HepG2 (cell line): ENCODE data around the gene POLDIP3. TPM values are rescaled to one million over a fixed set of nuclear protein-coding genes. Genes with fewer than 3 reads are reported as not detected.

Experiments
- ATF7 ChIP-seq, 2 experiments: fragments of 450-650 bp in 1 of 2; sonication (generic) in 1 of 2; formaldehyde crosslinking in 1 of 2; IDR thresholded peaks; 2 replicates each; pipeline versions ENCODE4 v1.4.0 to v1.6.1; 2016 to 2020; ENCODE audit warnings: antibody characterized with exemption in 1 of 2, mild to moderate bottlenecking in 1 of 2, missing genetic modification reagents in 1 of 2
- BRF2 ChIP-seq: sonication (generic); formaldehyde crosslinking; IDR thresholded peaks from 2 replicates; pipeline ENCODE4 v1.8.1; 2022; ENCODE audit warnings: mild to moderate bottlenecking, missing genetic modification reagents
- LCORL ChIP-seq, 2 experiments: fragments of 450-650 bp in 1 of 2; sonication (generic) in 1 of 2; formaldehyde crosslinking in 1 of 2; IDR thresholded peaks; 2 replicates each; pipeline versions ENCODE4 v1.5.0 to v1.6.1; 2017 to 2020; ENCODE audit warnings: antibody characterized with exemption in 1 of 2, missing genetic modification reagents in 1 of 2
- NFIC ChIP-seq: IDR thresholded peaks from 2 replicates; pipeline ENCODE4 v1.6.1; 2012; ENCODE audit warnings: mild to moderate bottlenecking, low read length, inconsistent platforms
- YY1 ChIP-seq: IDR thresholded peaks from 2 replicates; pipeline ENCODE4 v1.6.1; 2011; ENCODE audit warnings: low read length, low read depth, moderate library complexity, mild to moderate bottlenecking; ENCODE audit not compliant: insufficient read depth, insufficient replicate concordance
- ZNF17 ChIP-seq: sonication (generic); formaldehyde crosslinking; IDR thresholded peaks from 2 replicates; pipeline ENCODE4 v1.5.0; 2020; ENCODE audit warnings: mild to moderate bottlenecking, missing genetic modification reagents
- ZNF816 ChIP-seq: sonication (generic); formaldehyde crosslinking; IDR thresholded peaks from 2 replicates; pipeline ENCODE4 v1.8.0; 2022; ENCODE audit warnings: missing genetic modification reagents, mild to moderate bottlenecking, borderline replicate concordance
- polyA plus RNA-seq, 8 experiments: library from polyadenylated mRNA; depleted of rRNA in 3 of 8; stranded (reverse) in 7 of 8; unstranded in 1 of 8; fragments of >200 nt; fragmentation: Illumina TruSeq in 4 of 8; extraction: Trizol in 4 of 8; gene quantifications; 2 replicates each; pipeline versions ENCODE4 v1.2.1 to v1.2.3, GENCODE V29; 2011 to 2016; ENCODE audit warnings: low read depth in 4 of 8, missing spikeins in 1 of 8, mixed read lengths in 1 of 8; ENCODE audit not compliant: insufficient read depth in 1 of 8
- total RNA-seq, 5 experiments: library from RNA; depleted of rRNA; stranded (reverse); fragments of >200 nt; fragmentation: Illumina TruSeq; extraction: Trizol; gene quantifications; 2 replicates each; pipeline ENCODE4 v1.2.3, GENCODE V29; 2016; ENCODE audit warnings: low read depth in 1 of 5
- TF ChIP-seq, protein P1 (sequence below): sonication (generic); formaldehyde crosslinking; IDR thresholded peaks from 2 replicates; pipeline ENCODE4; 2020; ENCODE audit warnings: missing genetic modification reagents, mild to moderate bottlenecking, borderline replicate concordance
- TF ChIP-seq, protein P2 (sequence below): sonication (generic); formaldehyde crosslinking; IDR thresholded peaks from 2 replicates; pipeline ENCODE4 v1.4.0; 2020; ENCODE audit warnings: mild to moderate bottlenecking, missing genetic modification reagents
- TF ChIP-seq, protein P3 (sequence below): sonication (generic); formaldehyde crosslinking; conservative IDR thresholded peaks from 2 replicates; pipeline ENCODE4 v1.4.0; 2020; ENCODE audit warnings: missing genetic modification reagents
- TF ChIP-seq, protein P4 (sequence below): sonication (generic); formaldehyde crosslinking; IDR thresholded peaks from 2 replicates; pipeline ENCODE4 v1.8.0; 2022; ENCODE audit warnings: missing genetic modification reagents, mild to moderate bottlenecking, inconsistent platforms, borderline replicate concordance

The POLDIP3 gene
- total and polyA plus RNA-seq, 2 of the 13 experiments (the other 11 are each of a cell fraction or from before 2014, with no cell fraction given) = 45.8 to 47.4 TPM

DNA sequence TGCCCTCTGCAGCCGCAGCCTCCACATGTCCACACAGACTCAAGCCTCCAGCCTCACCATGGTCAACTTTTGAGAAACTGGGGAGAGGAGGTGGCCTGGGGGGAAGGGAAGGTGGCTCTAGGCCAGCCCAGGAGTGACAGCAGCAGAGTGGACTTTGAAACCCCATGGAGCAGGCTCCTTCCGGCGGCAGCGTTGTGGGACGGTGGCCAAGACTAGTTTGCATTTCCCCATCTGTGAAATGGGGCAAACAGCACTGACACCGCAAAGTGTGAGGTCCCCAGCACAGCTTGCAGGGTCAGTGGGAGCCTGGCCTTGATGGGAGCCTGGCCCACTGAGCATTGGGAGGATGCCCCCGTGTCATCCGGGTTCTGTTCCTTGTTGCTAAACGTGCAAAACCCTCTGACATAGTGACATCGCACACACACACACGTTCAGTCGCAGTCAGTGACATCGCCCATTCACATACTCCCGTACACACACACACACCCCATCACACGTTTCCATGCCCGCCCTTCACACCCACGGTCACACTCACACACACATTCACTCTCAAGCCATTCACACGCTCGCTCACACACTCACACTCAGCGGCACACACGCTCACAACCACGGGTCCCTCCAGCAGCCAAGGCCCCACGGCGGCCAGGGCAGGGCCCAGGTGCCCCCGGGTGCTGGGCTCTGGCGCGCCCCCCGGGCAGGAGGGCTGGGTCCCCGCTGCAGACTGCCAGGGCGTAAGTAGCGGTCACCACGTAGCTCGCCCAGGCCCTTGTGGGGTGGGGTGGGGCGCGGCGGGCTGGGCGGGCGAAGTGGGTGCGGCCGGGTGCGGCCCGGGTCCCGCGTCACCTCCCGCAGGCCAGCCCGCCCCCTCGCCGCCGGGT lies 33.9 kb upstream of the POLDIP3 start (continued):
- TF ChIP-seq, protein P1, sequence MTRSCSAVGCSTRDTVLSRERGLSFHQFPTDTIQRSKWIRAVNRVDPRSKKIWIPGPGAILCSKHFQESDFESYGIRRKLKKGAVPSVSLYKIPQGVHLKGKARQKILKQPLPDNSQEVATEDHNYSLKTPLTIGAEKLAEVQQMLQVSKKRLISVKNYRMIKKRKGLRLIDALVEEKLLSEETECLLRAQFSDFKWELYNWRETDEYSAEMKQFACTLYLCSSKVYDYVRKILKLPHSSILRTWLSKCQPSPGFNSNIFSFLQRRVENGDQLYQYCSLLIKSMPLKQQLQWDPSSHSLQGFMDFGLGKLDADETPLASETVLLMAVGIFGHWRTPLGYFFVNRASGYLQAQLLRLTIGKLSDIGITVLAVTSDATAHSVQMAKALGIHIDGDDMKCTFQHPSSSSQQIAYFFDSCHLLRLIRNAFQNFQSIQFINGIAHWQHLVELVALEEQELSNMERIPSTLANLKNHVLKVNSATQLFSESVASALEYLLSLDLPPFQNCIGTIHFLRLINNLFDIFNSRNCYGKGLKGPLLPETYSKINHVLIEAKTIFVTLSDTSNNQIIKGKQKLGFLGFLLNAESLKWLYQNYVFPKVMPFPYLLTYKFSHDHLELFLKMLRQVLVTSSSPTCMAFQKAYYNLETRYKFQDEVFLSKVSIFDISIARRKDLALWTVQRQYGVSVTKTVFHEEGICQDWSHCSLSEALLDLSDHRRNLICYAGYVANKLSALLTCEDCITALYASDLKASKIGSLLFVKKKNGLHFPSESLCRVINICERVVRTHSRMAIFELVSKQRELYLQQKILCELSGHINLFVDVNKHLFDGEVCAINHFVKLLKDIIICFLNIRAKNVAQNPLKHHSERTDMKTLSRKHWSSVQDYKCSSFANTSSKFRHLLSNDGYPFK = peak; percentile 63; the same call in 1 of the 2 replicates
- no peak for TF ChIP-seq BRF2 (CRISPR knock-in tag)
- TF ChIP-seq NFIC = peak; percentile 79; the same call in 1 of the 2 replicates
- TF ChIP-seq, protein P2, sequence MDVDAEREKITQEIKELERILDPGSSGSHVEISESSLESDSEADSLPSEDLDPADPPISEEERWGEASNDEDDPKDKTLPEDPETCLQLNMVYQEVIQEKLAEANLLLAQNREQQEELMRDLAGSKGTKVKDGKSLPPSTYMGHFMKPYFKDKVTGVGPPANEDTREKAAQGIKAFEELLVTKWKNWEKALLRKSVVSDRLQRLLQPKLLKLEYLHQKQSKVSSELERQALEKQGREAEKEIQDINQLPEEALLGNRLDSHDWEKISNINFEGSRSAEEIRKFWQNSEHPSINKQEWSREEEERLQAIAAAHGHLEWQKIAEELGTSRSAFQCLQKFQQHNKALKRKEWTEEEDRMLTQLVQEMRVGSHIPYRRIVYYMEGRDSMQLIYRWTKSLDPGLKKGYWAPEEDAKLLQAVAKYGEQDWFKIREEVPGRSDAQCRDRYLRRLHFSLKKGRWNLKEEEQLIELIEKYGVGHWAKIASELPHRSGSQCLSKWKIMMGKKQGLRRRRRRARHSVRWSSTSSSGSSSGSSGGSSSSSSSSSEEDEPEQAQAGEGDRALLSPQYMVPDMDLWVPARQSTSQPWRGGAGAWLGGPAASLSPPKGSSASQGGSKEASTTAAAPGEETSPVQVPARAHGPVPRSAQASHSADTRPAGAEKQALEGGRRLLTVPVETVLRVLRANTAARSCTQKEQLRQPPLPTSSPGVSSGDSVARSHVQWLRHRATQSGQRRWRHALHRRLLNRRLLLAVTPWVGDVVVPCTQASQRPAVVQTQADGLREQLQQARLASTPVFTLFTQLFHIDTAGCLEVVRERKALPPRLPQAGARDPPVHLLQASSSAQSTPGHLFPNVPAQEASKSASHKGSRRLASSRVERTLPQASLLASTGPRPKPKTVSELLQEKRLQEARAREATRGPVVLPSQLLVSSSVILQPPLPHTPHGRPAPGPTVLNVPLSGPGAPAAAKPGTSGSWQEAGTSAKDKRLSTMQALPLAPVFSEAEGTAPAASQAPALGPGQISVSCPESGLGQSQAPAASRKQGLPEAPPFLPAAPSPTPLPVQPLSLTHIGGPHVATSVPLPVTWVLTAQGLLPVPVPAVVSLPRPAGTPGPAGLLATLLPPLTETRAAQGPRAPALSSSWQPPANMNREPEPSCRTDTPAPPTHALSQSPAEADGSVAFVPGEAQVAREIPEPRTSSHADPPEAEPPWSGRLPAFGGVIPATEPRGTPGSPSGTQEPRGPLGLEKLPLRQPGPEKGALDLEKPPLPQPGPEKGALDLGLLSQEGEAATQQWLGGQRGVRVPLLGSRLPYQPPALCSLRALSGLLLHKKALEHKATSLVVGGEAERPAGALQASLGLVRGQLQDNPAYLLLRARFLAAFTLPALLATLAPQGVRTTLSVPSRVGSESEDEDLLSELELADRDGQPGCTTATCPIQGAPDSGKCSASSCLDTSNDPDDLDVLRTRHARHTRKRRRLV (CRISPR knock-in tag) = 0 out of 2 replicates have a peak, but pooled peaks have one; percentile 64
- TF ChIP-seq, protein P3, sequence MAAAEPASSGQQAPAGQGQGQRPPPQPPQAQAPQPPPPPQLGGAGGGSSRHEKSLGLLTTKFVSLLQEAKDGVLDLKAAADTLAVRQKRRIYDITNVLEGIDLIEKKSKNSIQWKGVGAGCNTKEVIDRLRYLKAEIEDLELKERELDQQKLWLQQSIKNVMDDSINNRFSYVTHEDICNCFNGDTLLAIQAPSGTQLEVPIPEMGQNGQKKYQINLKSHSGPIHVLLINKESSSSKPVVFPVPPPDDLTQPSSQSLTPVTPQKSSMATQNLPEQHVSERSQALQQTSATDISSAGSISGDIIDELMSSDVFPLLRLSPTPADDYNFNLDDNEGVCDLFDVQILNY (CRISPR knock-in tag) = no peak
- TF ChIP-seq, protein P4, sequence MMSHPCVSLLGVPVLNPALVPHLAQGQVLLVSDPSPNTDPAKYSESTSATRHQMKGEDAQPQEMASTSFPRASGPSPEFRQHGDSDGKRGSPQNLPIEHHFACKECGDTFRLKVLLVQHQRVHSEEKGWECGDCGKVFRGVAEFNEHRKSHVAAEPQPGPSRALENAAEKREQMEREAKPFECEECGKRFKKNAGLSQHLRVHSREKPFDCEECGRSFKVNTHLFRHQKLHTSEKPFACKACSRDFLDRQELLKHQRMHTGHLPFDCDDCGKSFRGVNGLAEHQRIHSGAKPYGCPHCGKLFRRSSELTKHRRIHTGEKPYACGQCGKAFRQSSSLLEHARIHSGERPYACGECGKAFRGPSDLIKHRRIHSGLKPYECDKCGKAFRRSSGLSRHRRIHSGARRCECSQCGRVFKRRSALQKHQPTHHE (CRISPR knock-in tag) = peak; percentile 81; the same call in 1 of the 2 replicates
- 0 out of 2 replicates have a peak, but pooled peaks have one; percentile 15 for TF ChIP-seq LCORL (IDR thresholded peaks at IDR 0.05)
- TF ChIP-seq LCORL (CRISPR knock-in tag; IDR thresholded peaks at IDR 0.05) = peak; percentile 91
- TF ChIP-seq YY1 = peak; percentile 56
- TF ChIP-seq ATF7 (IDR thresholded peaks at IDR 0.05) = no peak
- 0 out of 2 replicates have a peak, but pooled peaks have one; percentile 19 for TF ChIP-seq ATF7 (CRISPR knock-in tag; IDR thresholded peaks at IDR 0.05)
- peak; percentile 26; the same call in 1 of the 2 replicates for TF ChIP-seq ZNF816
- TF ChIP-seq ZNF17 (CRISPR knock-in tag) = no peak
